ENCODE data around the gene USP25. TPM values are rescaled to one million over a fixed set of nuclear protein-coding genes. Genes with fewer than 3 reads are reported as not detected.

The USP25 gene
- total and polyA plus RNA-seq, 9 of the 15 experiments (the other 6 are each of a cell fraction or from before 2014, with no cell fraction given) = 7.8 to 44.9 (median 31.4) TPM

- TF ChIP-seq ZFX (CRISPR knock-in tag; IDR thresholded peaks at IDR 0.05) (peak; percentile 24; the same call in 1 of the 2 replicates), ZNF57 (CRISPR knock-in tag; IDR thresholded peaks at IDR 0.05) (no peak), C11orf30 (IDR thresholded peaks at IDR 0.05; ENCODE audit: low read depth) (no peak), LEF1 (IDR thresholded peaks at IDR 0.05) (no peak), STAT5B (CRISPR knock-in tag; IDR thresholded peaks at IDR 0.05) (no peak), ARID4B (CRISPR knock-in tag; IDR thresholded peaks at IDR 0.05) (peak; percentile 40; the same call in 1 of the 2 replicates), L3MBTL2 (IDR thresholded peaks at IDR 0.05) (0 out of 2 replicates have a peak, but pooled peaks have one; percentile 31), ZNF77 (CRISPR knock-in tag; IDR thresholded peaks at IDR 0.05) (no peak), ZNF318 (IDR thresholded peaks at IDR 0.05; ENCODE audit: borderline replicate concordance in 1 of 2, low read depth in 1 of 2) (0 out of 4 replicates have a peak, but pooled peaks of 1 of the 2 experiments have one; percentile 19), ZNF282 (CRISPR knock-in tag; IDR thresholded peaks at IDR 0.05) (no peak), NCOR1 (IDR thresholded peaks at IDR 0.05) (no peak), CLOCK (CRISPR knock-in tag; IDR thresholded peaks at IDR 0.05; ENCODE audit: borderline replicate concordance) (no peak), SMARCA4 (IDR thresholded peaks at IDR 0.05) (no peak)
Measured at GRCh38 chr21:15730484-15731242, 881 bp downstream of the USP25 start (continued).
